Liver (tissue), 9 donors: ENCODE measurements around the gene VPS11. TPM values are rescaled to one million over a fixed set of nuclear protein-coding genes. Genes with fewer than 3 reads are reported as not detected.

Source experiments
- DNase-seq: peaks from one replicate; pipeline ENCODE4 v3.0.0-alpha.2; 2017; ENCODE audit warnings: low spot score
- H3K27ac ChIP-seq, 2 donors: one replicate each; pipeline ENCODE4 v1.7.0; 2013; ENCODE audit warnings: inconsistent platforms in 2 of 2, low read length in 2 of 2, control low read depth in 1 of 2, low read depth in 1 of 2, mild to moderate bottlenecking in 1 of 2
- H3K27me3 ChIP-seq, 4 donors: one replicate each; pipeline versions ENCODE4 v1.6.1 to v1.7.0; 2013; ENCODE audit warnings: low read length in 3 of 4, inconsistent platforms in 1 of 4, mild to moderate bottlenecking in 1 of 4, moderate library complexity in 1 of 4; ENCODE audit not compliant: control insufficient read depth in 4 of 4, insufficient read depth in 4 of 4
- H3K36me3 ChIP-seq, 4 donors: one replicate each; pipeline versions ENCODE4 v1.6.1 to v1.7.0; 2013; ENCODE audit warnings: low read length in 3 of 4, mild to moderate bottlenecking in 3 of 4, low read depth in 1 of 4, moderate library complexity in 1 of 4; ENCODE audit not compliant: control insufficient read depth in 4 of 4, insufficient read depth in 3 of 4
- H3K4me1 ChIP-seq, 4 donors: one replicate each; pipeline versions ENCODE4 v1.6.1 to v1.7.0; 2013; ENCODE audit warnings: low read length in 3 of 4, mild to moderate bottlenecking in 3 of 4, moderate library complexity in 1 of 4; ENCODE audit not compliant: control insufficient read depth in 4 of 4, insufficient read depth in 4 of 4
- H3K4me3 ChIP-seq, 3 donors: one replicate each; pipeline versions ENCODE4 v1.6.1 to v1.7.0; 2013; ENCODE audit warnings: low read length in 3 of 3, control low read depth in 1 of 3, low read depth in 1 of 3, mild to moderate bottlenecking in 1 of 3
- H3K9ac ChIP-seq, 2 donors: one replicate each; pipeline ENCODE4 v1.7.0; 2013; ENCODE audit warnings: low read length in 2 of 2, mild to moderate bottlenecking in 2 of 2, moderate library complexity in 2 of 2, control low read depth in 1 of 2, low read depth in 1 of 2
- H3K9me3 ChIP-seq, 4 donors: one replicate each; pipeline versions ENCODE4 v1.6.1 to v1.7.0; 2013; ENCODE audit warnings: low read length in 3 of 4; ENCODE audit not compliant: control insufficient read depth in 4 of 4
- EGR1 ChIP-seq, 2 donors: IDR thresholded peaks; 2 replicates each; pipeline ENCODE4 v1.6.1; 2016 to 2018; ENCODE audit warnings: antibody characterized with exemption in 2 of 2, low read depth in 2 of 2
- FOXA1 ChIP-seq: IDR thresholded peaks from 2 replicates; pipeline ENCODE4 v1.6.1; 2016; ENCODE audit warnings: antibody characterized with exemption
- FOXA2 ChIP-seq: IDR thresholded peaks from 2 replicates; pipeline ENCODE4 v1.6.1; 2016; ENCODE audit warnings: antibody characterized with exemption
- GABPA ChIP-seq, 2 donors: IDR thresholded peaks in 1 of 2; conservative IDR thresholded peaks in 1 of 2; 2 replicates each; pipeline ENCODE4 v1.6.1; 2016; ENCODE audit warnings: antibody characterized with exemption in 2 of 2, mild to moderate bottlenecking in 1 of 2, moderate library complexity in 1 of 2
- HNF4A ChIP-seq, 2 donors: conservative IDR thresholded peaks; 2 replicates each; pipeline ENCODE4 v1.6.1; 2016; ENCODE audit warnings: antibody characterized with exemption in 2 of 2, mild to moderate bottlenecking in 2 of 2
- HNF4G ChIP-seq: IDR thresholded peaks from 2 replicates; pipeline ENCODE4 v1.6.1; 2016; ENCODE audit warnings: antibody characterized with exemption
- JUND ChIP-seq, 2 donors: IDR thresholded peaks; 2 replicates each; pipeline ENCODE4 v1.6.1; 2016; ENCODE audit warnings: antibody characterized with exemption in 2 of 2
- NR2F2 ChIP-seq: IDR thresholded peaks from 2 replicates; pipeline ENCODE4 v1.6.1; 2016; ENCODE audit warnings: antibody characterized with exemption
- RAD21 ChIP-seq, 2 donors: IDR thresholded peaks; 2 replicates each; pipeline ENCODE4 v1.6.1; 2016; ENCODE audit warnings: antibody characterized with exemption in 2 of 2, mild to moderate bottlenecking in 2 of 2
- RXRA ChIP-seq, 2 donors: IDR thresholded peaks; 2 replicates each; pipeline ENCODE4 v1.6.1; 2017 to 2018; ENCODE audit warnings: antibody characterized with exemption in 2 of 2, mild to moderate bottlenecking in 1 of 2
- SP1 ChIP-seq: IDR thresholded peaks from 2 replicates; pipeline ENCODE4 v1.6.1; 2018; ENCODE audit warnings: antibody characterized with exemption, mild to moderate bottlenecking
- YY1 ChIP-seq: IDR thresholded peaks from 2 replicates; pipeline ENCODE4 v1.6.1; 2016; ENCODE audit warnings: antibody characterized with exemption, mild to moderate bottlenecking
- WGBS: extraction: QIAGEN DNeasy Blood & Tissue Kit; methylation state at CpG from one replicate; pipeline ENCODE4 v1.1.7; 2013; 5-methylcytosine and 5-hydroxymethylcytosine counted together
- polyA plus RNA-seq, 2 donors: library from polyadenylated mRNA; stranded (reverse) in 1 of 2; unstranded in 1 of 2; fragments of 200-250 nt in 1 of 2; fragments of >200 nt in 1 of 2; fragmentation: Nextera tagmentation in 1 of 2; extraction: Ambion mirVana in 1 of 2; gene quantifications; one replicate each; pipeline versions ENCODE4 v1.2.1 to v1.2.3, GENCODE V29; 2013 to 2015
- total RNA-seq, 2 donors: library from RNA; depleted of rRNA; stranded (reverse); fragments of >200 nt; gene quantifications; one replicate each; pipeline ENCODE4 v1.2.3, GENCODE V29; 2014
- TF ChIP-seq, protein P1 (sequence below): IDR thresholded peaks from 2 replicates; pipeline ENCODE4 v1.6.1; 2016; ENCODE audit warnings: antibody characterized with exemption
- TF ChIP-seq, protein P2 (sequence below): IDR thresholded peaks from 2 replicates; pipeline ENCODE4 v1.6.1; 2016; ENCODE audit warnings: antibody characterized with exemption
- TF ChIP-seq, protein P3 (sequence below): IDR thresholded peaks from 2 replicates; pipeline ENCODE4 v1.6.1; 2016; ENCODE audit warnings: antibody characterized with exemption, mild to moderate bottlenecking
- TF ChIP-seq, protein P4 (sequence below): IDR thresholded peaks from 2 replicates; pipeline ENCODE4 v1.6.1; 2016; ENCODE audit warnings: antibody characterized with exemption
- TF ChIP-seq, protein P5 (sequence below): fragments of 150-350 bp; IDR thresholded peaks from 2 replicates; pipeline ENCODE4 v1.5.1; 2017; ENCODE audit warnings: improper control_type of control experiment, low read depth, low read length; ENCODE audit not compliant: missing input control
- donor health status: healthy.
- donor health status: healthy.
- donor health status: healthy.
- donor health status: healthy.
- donor health status: healthy.

VPS11 gene
- total and polyA plus RNA-seq, 4 donors, result 7.2 to 17.4 (median 12.2) TPM

- no peaks in the 10 kb centered on the region for H3K9me3 ChIP-seq
- WGBS, result 97% methylated on average over 1 of the region's 1 CpG
- no peak overlapping the region for H3K4me3 ChIP-seq
- H3K36me3 ChIP-seq, result peaks cover 0 to 16% (median 10%) of the 10 kb centered on the region in 4 donors
- TF ChIP-seq FOXA2, result no peak
- TF ChIP-seq, protein P1, sequence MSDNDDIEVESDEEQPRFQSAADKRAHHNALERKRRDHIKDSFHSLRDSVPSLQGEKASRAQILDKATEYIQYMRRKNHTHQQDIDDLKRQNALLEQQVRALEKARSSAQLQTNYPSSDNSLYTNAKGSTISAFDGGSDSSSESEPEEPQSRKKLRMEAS, result no peak
- TF ChIP-seq, protein P2, sequence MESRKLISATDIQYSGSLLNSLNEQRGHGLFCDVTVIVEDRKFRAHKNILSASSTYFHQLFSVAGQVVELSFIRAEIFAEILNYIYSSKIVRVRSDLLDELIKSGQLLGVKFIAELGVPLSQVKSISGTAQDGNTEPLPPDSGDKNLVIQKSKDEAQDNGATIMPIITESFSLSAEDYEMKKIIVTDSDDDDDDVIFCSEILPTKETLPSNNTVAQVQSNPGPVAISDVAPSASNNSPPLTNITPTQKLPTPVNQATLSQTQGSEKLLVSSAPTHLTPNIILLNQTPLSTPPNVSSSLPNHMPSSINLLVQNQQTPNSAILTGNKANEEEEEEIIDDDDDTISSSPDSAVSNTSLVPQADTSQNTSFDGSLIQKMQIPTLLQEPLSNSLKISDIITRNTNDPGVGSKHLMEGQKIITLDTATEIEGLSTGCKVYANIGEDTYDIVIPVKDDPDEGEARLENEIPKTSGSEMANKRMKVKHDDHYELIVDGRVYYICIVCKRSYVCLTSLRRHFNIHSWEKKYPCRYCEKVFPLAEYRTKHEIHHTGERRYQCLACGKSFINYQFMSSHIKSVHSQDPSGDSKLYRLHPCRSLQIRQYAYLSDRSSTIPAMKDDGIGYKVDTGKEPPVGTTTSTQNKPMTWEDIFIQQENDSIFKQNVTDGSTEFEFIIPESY, result no peak
- TF ChIP-seq NR2F2, result no peak
- TF ChIP-seq, protein P3, sequence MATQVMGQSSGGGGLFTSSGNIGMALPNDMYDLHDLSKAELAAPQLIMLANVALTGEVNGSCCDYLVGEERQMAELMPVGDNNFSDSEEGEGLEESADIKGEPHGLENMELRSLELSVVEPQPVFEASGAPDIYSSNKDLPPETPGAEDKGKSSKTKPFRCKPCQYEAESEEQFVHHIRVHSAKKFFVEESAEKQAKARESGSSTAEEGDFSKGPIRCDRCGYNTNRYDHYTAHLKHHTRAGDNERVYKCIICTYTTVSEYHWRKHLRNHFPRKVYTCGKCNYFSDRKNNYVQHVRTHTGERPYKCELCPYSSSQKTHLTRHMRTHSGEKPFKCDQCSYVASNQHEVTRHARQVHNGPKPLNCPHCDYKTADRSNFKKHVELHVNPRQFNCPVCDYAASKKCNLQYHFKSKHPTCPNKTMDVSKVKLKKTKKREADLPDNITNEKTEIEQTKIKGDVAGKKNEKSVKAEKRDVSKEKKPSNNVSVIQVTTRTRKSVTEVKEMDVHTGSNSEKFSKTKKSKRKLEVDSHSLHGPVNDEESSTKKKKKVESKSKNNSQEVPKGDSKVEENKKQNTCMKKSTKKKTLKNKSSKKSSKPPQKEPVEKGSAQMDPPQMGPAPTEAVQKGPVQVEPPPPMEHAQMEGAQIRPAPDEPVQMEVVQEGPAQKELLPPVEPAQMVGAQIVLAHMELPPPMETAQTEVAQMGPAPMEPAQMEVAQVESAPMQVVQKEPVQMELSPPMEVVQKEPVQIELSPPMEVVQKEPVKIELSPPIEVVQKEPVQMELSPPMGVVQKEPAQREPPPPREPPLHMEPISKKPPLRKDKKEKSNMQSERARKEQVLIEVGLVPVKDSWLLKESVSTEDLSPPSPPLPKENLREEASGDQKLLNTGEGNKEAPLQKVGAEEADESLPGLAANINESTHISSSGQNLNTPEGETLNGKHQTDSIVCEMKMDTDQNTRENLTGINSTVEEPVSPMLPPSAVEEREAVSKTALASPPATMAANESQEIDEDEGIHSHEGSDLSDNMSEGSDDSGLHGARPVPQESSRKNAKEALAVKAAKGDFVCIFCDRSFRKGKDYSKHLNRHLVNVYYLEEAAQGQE, result no peak
- no peak for TF ChIP-seq YY1
- no peak for TF ChIP-seq RAD21 (IDR thresholded peaks at IDR 0.05)
- TF ChIP-seq HNF4G, result no peak
- TF ChIP-seq, protein P4, sequence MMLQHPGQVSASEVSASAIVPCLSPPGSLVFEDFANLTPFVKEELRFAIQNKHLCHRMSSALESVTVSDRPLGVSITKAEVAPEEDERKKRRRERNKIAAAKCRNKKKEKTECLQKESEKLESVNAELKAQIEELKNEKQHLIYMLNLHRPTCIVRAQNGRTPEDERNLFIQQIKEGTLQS, result no peak
- H3K27me3 ChIP-seq, result no peaks in the 10 kb centered on the region
- H3K27ac ChIP-seq, result no peak overlapping the region
- peaks cover 6 to 21% (median 17%) of the 10 kb centered on the region in 4 donors for H3K4me1 ChIP-seq
- DNase-seq, result no peak
- H3K9ac ChIP-seq, result no peak overlapping the region
Observed at GRCh38 chr11:119118946-119119345, 51.3 kb downstream of the VPS11 start.

GRCh38 chr11:119120639-119121007 is 53.0 kb downstream of the VPS11 start:
- Histone ChIP-seq H3K9ac (peak overlapping the region; percentile 73 to 88), H3K27me3 (no peaks in the 10 kb centered on the region), H3K9me3 (no peaks in the 10 kb centered on the region), H3K36me3 (peaks cover 4 to 12% (median 9%) of the 10 kb centered on the region in 4 donors), H3K27ac (peak overlapping the region; percentile 66 to 73), H3K4me3 (peak overlapping the region; percentile 43 to 79 (median 76)), H3K4me1 (peaks cover 6 to 25% (median 18%) of the 10 kb centered on the region in 4 donors)
- no peak for DNase-seq
- 27% methylated on average over 5 of the region's 5 CpGs for WGBS
- TF ChIP-seq, protein P4, result no peak
- no peak for TF ChIP-seq NR2F2
- TF ChIP-seq, protein P3, result no peak
- TF ChIP-seq, protein P2, result no peak
- TF ChIP-seq YY1, result no peak
- TF ChIP-seq RAD21 (IDR thresholded peaks at IDR 0.05), result no peak
- TF ChIP-seq JUND (IDR thresholded peaks at IDR 0.05), result no peak
- TF ChIP-seq GABPA (IDR thresholded peaks at IDR 0.05 in 1 of 2, conservative IDR thresholded peaks at IDR 0.05 in 1 of 2), result no peak
- TF ChIP-seq FOXA2, result no peak
- TF ChIP-seq, protein P5, sequence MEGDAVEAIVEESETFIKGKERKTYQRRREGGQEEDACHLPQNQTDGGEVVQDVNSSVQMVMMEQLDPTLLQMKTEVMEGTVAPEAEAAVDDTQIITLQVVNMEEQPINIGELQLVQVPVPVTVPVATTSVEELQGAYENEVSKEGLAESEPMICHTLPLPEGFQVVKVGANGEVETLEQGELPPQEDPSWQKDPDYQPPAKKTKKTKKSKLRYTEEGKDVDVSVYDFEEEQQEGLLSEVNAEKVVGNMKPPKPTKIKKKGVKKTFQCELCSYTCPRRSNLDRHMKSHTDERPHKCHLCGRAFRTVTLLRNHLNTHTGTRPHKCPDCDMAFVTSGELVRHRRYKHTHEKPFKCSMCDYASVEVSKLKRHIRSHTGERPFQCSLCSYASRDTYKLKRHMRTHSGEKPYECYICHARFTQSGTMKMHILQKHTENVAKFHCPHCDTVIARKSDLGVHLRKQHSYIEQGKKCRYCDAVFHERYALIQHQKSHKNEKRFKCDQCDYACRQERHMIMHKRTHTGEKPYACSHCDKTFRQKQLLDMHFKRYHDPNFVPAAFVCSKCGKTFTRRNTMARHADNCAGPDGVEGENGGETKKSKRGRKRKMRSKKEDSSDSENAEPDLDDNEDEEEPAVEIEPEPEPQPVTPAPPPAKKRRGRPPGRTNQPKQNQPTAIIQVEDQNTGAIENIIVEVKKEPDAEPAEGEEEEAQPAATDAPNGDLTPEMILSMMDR, result no peak
- no peak for TF ChIP-seq FOXA1
- TF ChIP-seq HNF4A (conservative IDR thresholded peaks at IDR 0.05), result no peak
- TF ChIP-seq HNF4G, result no peak
- TF ChIP-seq, protein P1, result no peak
- no peak for TF ChIP-seq SP1
- no peak for TF ChIP-seq EGR1 (IDR thresholded peaks at IDR 0.05; ENCODE audit: low read depth in 2 of 2)
- no peak for TF ChIP-seq RXRA (IDR thresholded peaks at IDR 0.05)
